ENCODE measurements around the gene UBE3D.

- no peak for TF ChIP-seq CTCF (IDR thresholded peaks at IDR 0.05)
- TF ChIP-seq POLR2AphosphoS5 (IDR thresholded peaks at IDR 0.05) = no peak
- TF ChIP-seq POLR2A (IDR thresholded peaks at IDR 0.05) = no peak
- no peak for TF ChIP-seq EP300 (IDR thresholded peaks at IDR 0.05)
Measured at GRCh38 chr6:82914511-82914910, 151.1 kb downstream of the UBE3D start.

Data from sigmoid colon (tissue), 4 donors.